NCI-H1930 (cell line): Measurements from ENCODE around the gene RPL31.

Experiments
- DNase-seq, 2 experiments: peaks; one replicate each; lab custom pipeline; 2025; lab: John Stamatoyannopoulos, UW

RPL31 gene

GRCh38 chr2:100995309-100996075 is 6.6 kb upstream of the RPL31 start:
- no peak for DNase-seq

GRCh38 chr2:100997509-100998234 is 4.4 kb upstream of the RPL31 start:
- no peak for DNase-seq

GRCh38 chr2:100998235-100998573 is 3.9 kb upstream of the RPL31 start:
- DNase-seq, result no peak

- DNase-seq, result no peak
Measured at GRCh38 chr2:100999995-101000394, 2.1 kb upstream of the RPL31 start.

GRCh38 chr2:101002562-101003277 is 631 bp downstream of the RPL31 start:
- no peak for DNase-seq

- no peak for DNase-seq
Measured at GRCh38 chr2:101003278-101003775, 1.2 kb downstream of the RPL31 start.

- no peak for DNase-seq
Measured at GRCh38 chr2:101004620-101005325, 2.7 kb downstream of the RPL31 start.

GRCh38 chr2:101006065-101006715 is 4.1 kb downstream of the RPL31 start:
- DNase-seq, result no peak

GRCh38 chr2:101007415-101008345 is 5.6 kb downstream of the RPL31 start:
- no peak for DNase-seq

GRCh38 chr2:101011152-101011551 is 9.1 kb downstream of the RPL31 start:
- DNase-seq, result no peak

- no peak for DNase-seq
Measured at GRCh38 chr2:101012054-101012705, 10.1 kb downstream of the RPL31 start.

- DNase-seq, result peak in 1 of 2 experiments; percentile 9
Measured at GRCh38 chr2:101012706-101013181, 10.7 kb downstream of the RPL31 start.

- DNase-seq, result no peak
Measured at GRCh38 chr2:101014264-101014857, 12.3 kb downstream of the RPL31 start.

- DNase-seq, result no peak
Measured at GRCh38 chr2:101017371-101017770, 15.3 kb downstream of the RPL31 start.

GRCh38 chr2:101018934-101019333 is 16.8 kb downstream of the RPL31 start:
- DNase-seq, result no peak

- no peak for DNase-seq
Measured at GRCh38 chr2:101022221-101022620, 20.1 kb downstream of the RPL31 start.

GRCh38 chr2:101023327-101024107 is 21.4 kb downstream of the RPL31 start:
- DNase-seq, result no peak

GRCh38 chr2:101025561-101025960 is 23.5 kb downstream of the RPL31 start:
- no peak for DNase-seq
